Measurements from ENCODE around the gene SUCNR1.
"Not testable (repeated sequence)": the region's sequence is repeated elsewhere in the genome, so short reads cannot be mapped to it uniquely, and the experiment has no call there.

Gene SUCNR1, protein sequence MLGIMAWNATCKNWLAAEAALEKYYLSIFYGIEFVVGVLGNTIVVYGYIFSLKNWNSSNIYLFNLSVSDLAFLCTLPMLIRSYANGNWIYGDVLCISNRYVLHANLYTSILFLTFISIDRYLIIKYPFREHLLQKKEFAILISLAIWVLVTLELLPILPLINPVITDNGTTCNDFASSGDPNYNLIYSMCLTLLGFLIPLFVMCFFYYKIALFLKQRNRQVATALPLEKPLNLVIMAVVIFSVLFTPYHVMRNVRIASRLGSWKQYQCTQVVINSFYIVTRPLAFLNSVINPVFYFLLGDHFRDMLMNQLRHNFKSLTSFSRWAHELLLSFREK

DNA sequence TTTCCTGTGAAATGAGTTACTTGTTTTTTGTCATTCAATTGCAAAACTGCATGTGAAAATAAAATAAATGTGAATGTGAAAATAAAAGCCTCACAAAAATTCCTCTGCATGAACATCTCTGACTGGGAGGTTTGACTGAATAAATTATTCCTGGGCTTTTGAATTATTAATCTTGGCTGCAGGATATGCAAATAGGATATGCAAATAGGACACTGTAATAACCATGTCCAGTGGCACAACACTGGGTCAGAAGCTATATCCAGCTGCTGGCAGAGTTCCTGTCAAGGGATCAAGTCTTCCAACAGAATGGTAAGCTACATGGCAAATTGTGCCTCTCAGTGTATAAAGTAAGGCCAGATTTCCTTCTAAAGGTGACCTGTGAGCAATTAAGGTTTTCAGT lies at the start of gene SUCNR1:
Gene SUCNR1, plus strand, starts transcription at position 246 of the 400 bp plus-strand sequence. CDS start 6,250 bp downstream, outside the sequence.
- DNase-seq, result no peak

DNA sequence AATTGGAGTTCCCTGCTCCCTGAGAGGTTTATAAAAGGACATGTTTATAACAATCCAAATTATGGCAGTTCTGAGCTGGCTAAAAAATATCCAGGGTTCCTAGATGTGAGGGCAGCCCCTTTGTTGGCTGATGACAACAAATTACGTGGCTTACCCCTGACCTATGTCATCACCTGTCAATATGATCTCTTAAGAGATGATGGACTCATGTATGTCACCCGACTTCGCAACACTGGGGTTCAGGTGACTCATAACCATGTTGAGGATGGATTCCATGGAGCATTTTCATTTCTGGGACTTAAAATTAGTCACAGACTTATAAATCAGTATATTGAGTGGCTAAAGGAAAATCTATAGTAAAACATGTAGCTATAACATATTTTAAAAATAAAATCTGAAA lies 45.6 kb upstream of the SUCNR1 start:
- no peak for DNase-seq

DNA sequence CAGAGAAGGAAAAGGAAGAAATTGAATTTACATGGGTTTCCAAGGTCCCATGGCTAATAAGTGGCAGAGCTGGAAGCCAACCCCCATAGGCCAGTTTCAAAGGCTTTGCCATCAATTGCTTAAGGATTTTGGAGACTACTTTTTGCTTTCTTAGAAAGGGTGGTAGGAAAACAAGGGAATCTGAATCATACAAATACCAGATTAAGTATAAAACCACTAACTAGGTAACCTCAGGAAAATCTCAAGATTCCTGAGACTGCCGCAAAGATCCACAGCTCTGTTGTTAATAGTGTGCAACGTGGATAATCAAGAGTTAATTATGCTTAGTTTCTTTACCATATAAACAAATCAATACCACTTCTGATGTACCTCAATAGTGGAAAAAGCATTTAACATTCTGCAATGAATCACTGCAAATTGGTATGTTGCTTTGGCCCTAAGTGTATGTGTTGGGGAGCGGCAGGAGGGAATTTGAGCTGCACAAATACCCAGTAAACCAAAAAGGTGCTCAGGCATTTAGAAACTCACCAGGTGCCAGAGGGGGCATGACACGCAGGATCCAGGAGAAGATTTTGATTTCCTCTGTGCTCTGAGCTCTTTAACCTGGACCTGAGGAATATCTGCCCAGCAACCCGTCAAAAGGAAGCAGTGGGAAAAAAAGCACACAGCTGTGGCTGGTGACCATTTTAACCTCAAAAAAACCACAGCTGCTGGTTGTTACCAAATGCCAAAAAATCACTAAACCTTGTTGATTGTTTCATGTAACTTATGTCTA lies 37.5 kb upstream of the SUCNR1 start:
- DNase-seq, result no peak

GRCh38 chr3:151837057-151837456 lies 36.4 kb upstream of the SUCNR1 start:
- DNase-seq, result no peak

DNA sequence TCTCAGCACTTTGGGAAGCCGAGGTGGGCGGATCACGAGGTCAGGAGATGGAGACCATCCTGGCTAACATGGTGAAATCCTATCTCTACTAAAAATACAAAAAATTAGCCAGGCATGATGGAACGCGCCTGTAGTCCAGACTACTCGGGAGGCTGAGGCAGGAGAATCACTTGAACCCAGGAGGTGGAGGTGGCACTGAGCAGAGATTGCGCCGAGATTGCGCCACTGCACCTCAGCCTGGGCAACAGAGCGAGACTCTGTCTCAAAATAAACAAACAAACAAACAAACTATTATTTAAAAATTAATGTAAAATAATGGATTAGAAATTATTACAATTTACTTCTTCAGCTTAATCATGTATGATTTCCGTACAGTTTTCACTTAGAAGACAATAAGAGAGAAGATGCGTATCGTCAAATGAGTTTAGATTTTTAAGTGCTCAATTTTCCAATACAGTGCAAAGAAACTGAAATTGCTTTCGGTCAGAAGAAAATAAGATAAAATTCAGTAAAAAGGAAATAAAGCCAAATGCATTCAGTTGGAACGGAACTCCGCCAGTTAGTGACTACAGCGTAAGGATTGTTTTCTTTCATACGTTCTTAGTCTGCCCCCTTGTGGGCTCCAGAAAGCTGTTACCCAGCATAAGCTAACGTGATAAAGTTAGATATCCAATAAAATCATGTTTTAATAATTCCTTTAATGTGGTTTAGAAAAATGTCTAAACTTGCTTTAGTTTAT lies 34.7 kb upstream of the SUCNR1 start:
- no peak for DNase-seq

DNA sequence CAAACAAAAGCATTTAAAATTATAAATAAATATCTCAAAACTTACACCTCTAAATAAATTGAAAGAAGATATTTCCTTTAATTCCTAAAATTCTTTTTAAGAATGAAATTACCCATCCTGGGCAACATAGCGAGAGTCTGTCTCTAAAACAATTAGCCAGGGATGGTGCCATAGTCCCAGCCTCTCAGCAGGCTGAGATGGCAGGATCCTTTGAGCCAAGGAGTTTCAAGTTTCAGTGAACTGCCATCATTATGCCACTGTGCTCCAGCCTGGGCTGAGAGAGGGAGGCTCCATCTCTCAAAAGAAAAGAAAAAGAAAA lies 34.2 kb upstream of the SUCNR1 start:
- no peak for DNase-seq

DNA sequence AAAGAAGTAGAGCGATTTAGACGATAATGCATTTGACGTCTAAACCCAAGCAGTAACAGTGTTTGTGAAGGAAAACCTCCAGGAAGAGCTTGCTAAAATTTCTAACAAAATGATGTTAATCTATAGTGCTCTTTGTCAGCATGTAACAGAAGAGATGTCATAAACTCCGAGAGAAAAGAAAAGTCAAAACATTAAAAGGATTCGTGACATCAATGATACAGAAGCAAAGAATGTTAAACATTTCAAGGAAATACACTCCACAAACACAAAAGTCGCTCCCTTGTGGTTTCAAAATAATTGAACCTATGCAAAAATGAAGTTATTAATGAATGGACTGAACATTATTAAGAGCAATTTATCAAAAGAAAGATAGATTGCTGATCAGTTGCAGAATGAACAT lies 31.6 kb upstream of the SUCNR1 start:
- no peak for DNase-seq

GRCh38 chr3:151843275-151843674 lies 30.2 kb upstream of the SUCNR1 start:
- DNase-seq, result no peak

- no peak for DNase-seq
Measured at GRCh38 chr3:151845306-151845905, 28.0 kb upstream of the SUCNR1 start.

GRCh38 chr3:151850065-151850464 lies 23.4 kb upstream of the SUCNR1 start:
- DNase-seq, result not testable (repeated sequence)

DNA sequence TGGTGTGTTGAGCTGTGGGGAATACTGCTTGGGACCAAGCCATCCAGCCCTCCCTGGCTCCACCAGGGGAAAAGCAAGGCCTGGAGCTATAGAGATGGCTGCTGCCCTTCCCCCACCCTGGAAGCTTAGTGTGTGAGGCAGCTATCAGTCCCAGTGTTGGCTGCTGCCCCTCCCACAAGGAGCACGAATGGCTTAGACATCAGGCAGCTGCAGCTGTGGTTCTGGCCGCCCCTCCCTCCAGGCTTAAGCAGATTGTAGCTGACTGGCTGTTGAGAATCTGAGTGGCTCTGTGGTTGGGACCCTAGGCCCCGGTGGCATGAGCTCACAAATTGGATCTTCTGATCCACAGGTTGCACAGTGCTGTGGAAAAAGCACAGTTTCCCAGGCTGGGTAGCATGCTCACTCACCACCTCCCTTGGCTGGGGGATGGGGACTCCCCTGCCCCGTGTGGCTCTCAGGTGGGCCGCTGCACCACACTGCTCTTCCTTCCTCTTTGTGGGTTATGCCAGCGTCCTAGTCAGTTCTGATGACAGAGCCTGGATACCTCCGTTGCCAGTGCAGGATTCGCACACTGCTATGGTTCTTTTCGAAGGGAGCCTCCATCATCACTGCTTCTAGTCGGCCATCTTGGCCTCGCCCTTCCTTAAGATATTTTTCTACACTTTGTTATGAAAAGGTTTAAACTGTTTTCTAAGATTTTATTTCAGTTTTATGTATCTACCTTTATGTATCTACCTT lies 21.2 kb upstream of the SUCNR1 start:
- no peak for DNase-seq

GRCh38 chr3:151856118-151856517 lies 17.3 kb upstream of the SUCNR1 start:
- DNase-seq, result no peak

- DNase-seq, result no peak
Measured at GRCh38 chr3:151856641-151857040, 16.8 kb upstream of the SUCNR1 start.

GRCh38 chr3:151859233-151859673 lies 14.2 kb upstream of the SUCNR1 start:
- no peak for DNase-seq

GRCh38 chr3:151859905-151860304 lies 13.5 kb upstream of the SUCNR1 start:
- no peak for DNase-seq

DNA sequence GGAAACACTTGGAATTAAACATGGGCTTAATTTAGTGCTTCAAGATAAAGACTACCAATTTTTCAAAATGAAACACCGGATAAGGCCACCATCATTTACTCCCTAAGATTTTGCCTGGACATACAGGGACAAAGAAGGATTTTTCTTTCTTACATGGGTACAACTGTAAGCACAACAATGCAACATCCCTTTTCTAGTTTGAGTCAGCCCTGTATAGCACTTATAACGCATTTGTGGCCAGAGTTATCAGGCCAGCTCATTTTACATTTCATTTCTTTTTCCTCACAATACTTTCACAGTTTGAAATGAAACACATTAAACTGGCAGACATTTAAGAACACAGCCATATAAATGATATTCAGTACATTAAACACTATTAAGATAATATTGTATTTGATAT lies 9.8 kb upstream of the SUCNR1 start:
- no peak for DNase-seq

GRCh38 chr3:151864423-151865101 lies 8.9 kb upstream of the SUCNR1 start:
- DNase-seq, result no peak

DNA sequence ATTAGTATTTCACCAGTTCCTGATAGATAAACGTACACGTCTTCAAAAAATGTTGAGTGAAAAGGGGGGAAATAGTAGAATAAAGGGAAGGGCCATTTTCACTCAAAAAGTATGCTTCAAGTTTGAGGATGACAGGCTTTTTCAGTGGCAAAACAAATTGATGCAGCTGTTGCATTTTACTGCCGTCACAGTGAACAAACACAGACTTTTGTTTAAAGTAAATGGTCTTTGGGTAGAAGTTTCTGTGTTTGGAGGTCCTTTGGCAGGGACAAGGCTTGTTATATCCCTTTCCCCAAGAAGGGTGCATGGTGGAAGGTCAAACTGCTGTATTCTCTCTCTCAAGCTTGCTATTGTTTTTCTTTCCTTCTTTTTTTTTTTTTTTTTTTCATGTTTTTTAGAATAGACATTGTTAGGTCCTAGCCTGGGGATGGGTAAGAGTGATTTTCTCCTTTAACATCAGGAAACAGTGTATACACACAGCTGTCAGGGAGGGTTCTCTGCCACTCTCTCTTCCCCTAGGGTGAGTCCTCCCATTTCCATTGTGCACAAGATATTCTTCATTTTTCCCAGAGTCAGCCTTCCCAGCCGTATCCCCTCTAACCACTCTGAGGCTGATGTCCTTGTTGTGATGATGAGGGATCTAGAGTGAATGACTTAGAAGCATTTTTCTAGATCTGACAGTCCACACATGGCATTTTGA lies 6.6 kb upstream of the SUCNR1 start:
- no peak for DNase-seq

DNA sequence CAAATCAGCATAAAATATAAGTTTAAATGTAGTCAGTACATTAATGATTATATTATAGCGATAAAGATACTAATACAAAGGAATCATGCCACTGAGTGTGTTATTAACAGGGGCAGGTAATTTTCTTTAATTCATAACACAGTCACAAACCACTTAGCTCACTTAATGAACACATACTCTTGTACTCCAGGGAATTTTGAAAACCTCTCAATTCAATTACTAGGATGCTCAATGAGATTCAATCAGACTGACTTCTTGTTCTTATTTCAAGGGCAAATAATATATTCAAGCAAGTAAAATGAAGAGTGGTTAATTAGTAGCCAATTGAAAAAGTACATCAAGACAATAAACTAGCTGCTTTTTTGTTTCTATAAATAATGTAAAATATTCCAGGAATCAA lies 5.8 kb upstream of the SUCNR1 start:
- no peak for DNase-seq

- DNase-seq, result no peak
Measured at GRCh38 chr3:151869181-151869580, 4.3 kb upstream of the SUCNR1 start.
